Stimulated activated naive CD4-positive, alpha-beta T cell treated with Interleukin-2 at 50 U/mL for 16 hours (primary cell): ENCODE results near the gene ASB4.
"Not testable (repeated sequence)": the region's sequence is repeated elsewhere in the genome, so short reads cannot be mapped to it uniquely, and the experiment has no call there.

Experiments used
- DNase-seq: peaks from one replicate; lab custom pipeline; 2025; lab: John Stamatoyannopoulos, UW

Gene ASB4

GRCh38 chr7:95527033-95527775 lies 41.5 kb downstream of the ASB4 start:
- DNase-seq, result no peak

GRCh38 chr7:95527776-95528250 lies 42.1 kb downstream of the ASB4 start:
- DNase-seq, result no peak

- no peak for DNase-seq
Observed at GRCh38 chr7:95529701-95530100, 44.0 kb downstream of the ASB4 start.

GRCh38 chr7:95530881-95531280 lies 45.1 kb downstream of the ASB4 start:
- no peak for DNase-seq

- DNase-seq, result no peak
Observed at GRCh38 chr7:95531605-95532219, 46.0 kb downstream of the ASB4 start.

GRCh38 chr7:95534796-95535195 lies 49.1 kb downstream of the ASB4 start:
- no peak for DNase-seq

- DNase-seq, result no peak
Observed at GRCh38 chr7:95535662-95536061, 49.9 kb downstream of the ASB4 start.

- no peak for DNase-seq
Observed at GRCh38 chr7:95536656-95537311, 51.0 kb downstream of the ASB4 start.

GRCh38 chr7:95537468-95537867 lies 51.7 kb downstream of the ASB4 start:
- no peak for DNase-seq

- DNase-seq, result no peak
Observed at GRCh38 chr7:95539426-95539825, 53.7 kb downstream of the ASB4 start.

GRCh38 chr7:95540366-95540765 lies 54.6 kb downstream of the ASB4 start:
- no peak for DNase-seq

- DNase-seq, result no peak
Observed at GRCh38 chr7:95543312-95543711, 57.6 kb downstream of the ASB4 start.

- DNase-seq, result no peak
Observed at GRCh38 chr7:95544171-95544570, 58.4 kb downstream of the ASB4 start.

GRCh38 chr7:95545007-95545615 lies 59.4 kb downstream of the ASB4 start:
- no peak for DNase-seq

GRCh38 chr7:95545673-95546072 lies 59.9 kb downstream of the ASB4 start:
- no peak for DNase-seq

GRCh38 chr7:95546647-95547046 lies 60.9 kb downstream of the ASB4 start:
- no peak for DNase-seq

- no peak for DNase-seq
Observed at GRCh38 chr7:95547361-95548348, 61.9 kb downstream of the ASB4 start.

GRCh38 chr7:95549818-95550529 lies 64.2 kb downstream of the ASB4 start:
- DNase-seq, result no peak

GRCh38 chr7:95550546-95550945 lies 64.8 kb downstream of the ASB4 start:
- DNase-seq, result no peak

- DNase-seq, result not testable (repeated sequence)
Observed at GRCh38 chr7:95552010-95552926, 66.5 kb downstream of the ASB4 start.
